ENCODE results near the gene GGA3.

The GGA3 gene

GRCh38 chr17:75271955-75272847, 10.8 kb upstream of the GGA3 start:
- H3K4me3 ChIP-seq (ENCODE audit: low read depth, low read length) = peak overlapping the region; percentile 57
- in situ Hi-C loops (cut with HindIII; ENCODE audit: low sequenced_read_pairs) = no loop called here
- no peak for TF ChIP-seq CTCF (IDR thresholded peaks at IDR 0.05; ENCODE audit: low read depth, low read length)
- peak; percentile 29 for DNase-seq (ENCODE audit: low read depth, low spot score)

- peak overlapping the region; percentile 57 for H3K4me3 ChIP-seq (ENCODE audit: low read depth, low read length)
- peak; percentile 43 for TF ChIP-seq CTCF (IDR thresholded peaks at IDR 0.05; ENCODE audit: low read depth, low read length)
- peak; percentile 49 for DNase-seq (ENCODE audit: low read depth, low spot score)
- in situ Hi-C loops (cut with HindIII; ENCODE audit: low sequenced_read_pairs) = no loop called here
These were observed 10.0 kb upstream of the GGA3 start for GRCh38 chr17:75271233-75271954.

GRCh38 chr17:75270966-75271232, 9.5 kb upstream of the GGA3 start, which contains the start of gene MIF4GD:
Gene MIF4GD (minus strand): TSS chr17:75271231. CDS start chr17:75270195, 1,036 bp downstream.
- no peak for DNase-seq (ENCODE audit: low read depth, low spot score)
- in situ Hi-C loops (cut with HindIII; ENCODE audit: low sequenced_read_pairs) = no loop called here
- peak within 1 kb of the TSS; percentile 72 for H3K4me3 ChIP-seq (ENCODE audit: low read depth, low read length)
- no peak for TF ChIP-seq CTCF (IDR thresholded peaks at IDR 0.05; ENCODE audit: low read depth, low read length)

GRCh38 chr17:75270218-75270965, 9.0 kb upstream of the GGA3 start:
- peak; percentile 39 for TF ChIP-seq CTCF (IDR thresholded peaks at IDR 0.05; ENCODE audit: low read depth, low read length)
- in situ Hi-C loops (cut with HindIII; ENCODE audit: low sequenced_read_pairs) = no loop called here
- H3K4me3 ChIP-seq (ENCODE audit: low read depth, low read length) = peak overlapping the region; percentile 72
- DNase-seq (ENCODE audit: low read depth, low spot score) = peak; percentile 65

GRCh38 chr17:75269844-75270217, 8.4 kb upstream of the GGA3 start:
- no peak for TF ChIP-seq CTCF (IDR thresholded peaks at IDR 0.05; ENCODE audit: low read depth, low read length)
- in situ Hi-C loops (cut with HindIII; ENCODE audit: low sequenced_read_pairs) = no loop called here
- no peak for DNase-seq (ENCODE audit: low read depth, low spot score)
- peak overlapping the region; percentile 72 for H3K4me3 ChIP-seq (ENCODE audit: low read depth, low read length)

- DNase-seq (ENCODE audit: low read depth, low spot score) = no peak
- no peak overlapping the region for H3K4me3 ChIP-seq (ENCODE audit: low read depth, low read length)
These were observed 6.2 kb upstream of the GGA3 start for GRCh38 chr17:75267411-75268232.

More at GRCh38 chr17:75267411-75268232, 6.2 kb upstream of the GGA3 start:
- no peak for TF ChIP-seq CTCF (IDR thresholded peaks at IDR 0.05; ENCODE audit: low read depth, low read length)
- in situ Hi-C loops (cut with HindIII; ENCODE audit: low sequenced_read_pairs) = no loop called here

All from astrocyte of the spinal cord (primary cell).